Stimulated activated CD8-positive, alpha-beta memory T cell treated with anti-CD3 and anti-CD28 coated beads, Interleukin-15, amount 100 ng/mL, for 48 hours (primary cell): ENCODE results near the gene TRRAP.

Experiments used
- DNase-seq, 2 donors: peaks; one replicate each; pipeline ENCODE4 v3.0.0-alpha.2; 2020; ENCODE audit warnings: low read depth in 2 of 2

TRRAP gene

GRCh38 chr7:99004781-99005500 lies 126.6 kb downstream of the TRRAP start:
- DNase-seq = no peak

GRCh38 chr7:99005776-99006175 lies 127.4 kb downstream of the TRRAP start:
- DNase-seq = no peak

GRCh38 chr7:99006739-99007424 lies 128.6 kb downstream of the TRRAP start:
- DNase-seq = no peak

- DNase-seq = no peak
Observed at GRCh38 chr7:99008181-99008631, 129.9 kb downstream of the TRRAP start.

GRCh38 chr7:99008921-99009530 lies 130.7 kb downstream of the TRRAP start:
- DNase-seq = no peak

- DNase-seq = no peak
Observed at GRCh38 chr7:99010281-99010680, 131.9 kb downstream of the TRRAP start.

GRCh38 chr7:99011341-99011705 lies 133.0 kb downstream of the TRRAP start:
- DNase-seq = no peak

GRCh38 chr7:99011706-99012404 lies 133.5 kb downstream of the TRRAP start:
- DNase-seq = no peak

GRCh38 chr7:99012722-99013121 lies 134.4 kb downstream of the TRRAP start:
- DNase-seq = no peak

- no peak for DNase-seq
Observed at GRCh38 chr7:99013266-99014112, 135.2 kb downstream of the TRRAP start.

- DNase-seq = no peak
Observed at GRCh38 chr7:99014113-99014985, 136.0 kb downstream of the TRRAP start.

GRCh38 chr7:99016196-99016595 lies 137.9 kb downstream of the TRRAP start:
- DNase-seq = no peak

- no peak for DNase-seq
Observed at GRCh38 chr7:99019523-99020412, 141.4 kb downstream of the TRRAP start.

GRCh38 chr7:99020413-99020715 lies 142.0 kb downstream of the TRRAP start:
- DNase-seq = no peak

- DNase-seq = no peak
Observed at GRCh38 chr7:99021941-99022560, 143.7 kb downstream of the TRRAP start.

- no peak for DNase-seq
Observed at GRCh38 chr7:99024066-99024465, 145.7 kb downstream of the TRRAP start.

- no peak for DNase-seq
Observed at GRCh38 chr7:99027241-99027640, 148.9 kb downstream of the TRRAP start.

- no peak for DNase-seq
Observed at GRCh38 chr7:99027841-99028240, 149.5 kb downstream of the TRRAP start.
